GM20000 (cell line): ENCODE measurements around the gene SUZ12.
"Not testable (repeated sequence)": the region's sequence is repeated elsewhere in the genome, so short reads cannot be mapped to it uniquely, and the experiment has no call there.

ENCODE experiments used
- DNase-seq: peaks from one replicate; pipeline ENCODE4 v3.0.0; 2012; ENCODE audit warnings: low spot score
- CTCF ChIP-seq: IDR thresholded peaks from 2 replicates; pipeline ENCODE4 v1.5.1; 2012; ENCODE audit warnings: mild to moderate bottlenecking, control low read depth; ENCODE audit errors: extremely low read depth, missing control alignments

The SUZ12 gene

GRCh38 chr17:31915456-31916100, 21.2 kb upstream of the SUZ12 start:
- no peak for TF ChIP-seq CTCF
- DNase-seq: no peak

- DNase-seq: no peak
- no peak for TF ChIP-seq CTCF
Measured at GRCh38 chr17:31916491-31917064, 20.2 kb upstream of the SUZ12 start.

GRCh38 chr17:31917065-31917529, 19.7 kb upstream of the SUZ12 start:
- DNase-seq: peak; percentile 43
- TF ChIP-seq CTCF: no peak

- DNase-seq: not testable (repeated sequence)
Measured at GRCh38 chr17:31917721-31918120, 19.1 kb upstream of the SUZ12 start.

GRCh38 chr17:31918701-31919128, 18.1 kb upstream of the SUZ12 start:
- DNase-seq: no peak
- no peak for TF ChIP-seq CTCF

- no peak for DNase-seq
- no peak for TF ChIP-seq CTCF
Measured at GRCh38 chr17:31919802-31920525, 16.8 kb upstream of the SUZ12 start.

- no peak for TF ChIP-seq CTCF
- DNase-seq: no peak
Measured at GRCh38 chr17:31926100-31926729, 10.6 kb upstream of the SUZ12 start.
